BJ (cell line): Measurements from ENCODE around the gene C19orf47. TPM values are rescaled to one million over a fixed set of nuclear protein-coding genes. Genes with fewer than 3 reads are reported as not detected.

ENCODE experiments used
- CTCF ChIA-PET: fragments of 350-600 bp; formaldehyde crosslinking; extraction: SDS; loops from one replicate; lab custom pipeline; 2021; ENCODE audit warnings: antibody characterized with exemption, inconsistent platforms; lab: Yijun Ruan, JAX
- POLR2A ChIA-PET: fragments of 300-600 bp; sonication (Branson Sonifier 250); formaldehyde crosslinking; extraction: SDS; loops from one replicate; lab custom pipeline; 2021; ENCODE audit warnings: antibody characterized with exemption; lab: Charles Lee
- DNase-seq: peaks from one replicate; pipeline ENCODE4 v3.0.0-alpha.2; 2011; ENCODE audit warnings: low read depth
- H3K27me3 ChIP-seq: 2 replicates; pipeline ENCODE4 v1.6.0; 2011; ENCODE audit warnings: low read length; ENCODE audit not compliant: control insufficient read depth, insufficient read depth
- H3K36me3 ChIP-seq: 2 replicates; pipeline ENCODE4 v1.5.1; 2011; ENCODE audit warnings: low read length; ENCODE audit not compliant: control insufficient read depth, insufficient read depth
- H3K4me3 ChIP-seq: 2 replicates; pipeline ENCODE4 v1.5.1; 2011; ENCODE audit warnings: low read depth, mild to moderate bottlenecking, control low read depth, low read length
- polyA plus RNA-seq: library from polyadenylated mRNA; depleted of rRNA; stranded (reverse); fragments of >200 nt; gene quantifications from 2 replicates; pipeline ENCODE4 v1.2.3, GENCODE V29; 2011
- TF ChIP-seq, protein P1 (sequence below): IDR thresholded peaks from 2 replicates; pipeline ENCODE4 v1.5.1; 2011; ENCODE audit warnings: low read depth, mild to moderate bottlenecking, control low read depth, inconsistent platforms, low read length, moderate library complexity; ENCODE audit not compliant: insufficient read depth

C19orf47 gene
- polyA plus RNA-seq, 1 experiment, result 25.2 TPM

DNA sequence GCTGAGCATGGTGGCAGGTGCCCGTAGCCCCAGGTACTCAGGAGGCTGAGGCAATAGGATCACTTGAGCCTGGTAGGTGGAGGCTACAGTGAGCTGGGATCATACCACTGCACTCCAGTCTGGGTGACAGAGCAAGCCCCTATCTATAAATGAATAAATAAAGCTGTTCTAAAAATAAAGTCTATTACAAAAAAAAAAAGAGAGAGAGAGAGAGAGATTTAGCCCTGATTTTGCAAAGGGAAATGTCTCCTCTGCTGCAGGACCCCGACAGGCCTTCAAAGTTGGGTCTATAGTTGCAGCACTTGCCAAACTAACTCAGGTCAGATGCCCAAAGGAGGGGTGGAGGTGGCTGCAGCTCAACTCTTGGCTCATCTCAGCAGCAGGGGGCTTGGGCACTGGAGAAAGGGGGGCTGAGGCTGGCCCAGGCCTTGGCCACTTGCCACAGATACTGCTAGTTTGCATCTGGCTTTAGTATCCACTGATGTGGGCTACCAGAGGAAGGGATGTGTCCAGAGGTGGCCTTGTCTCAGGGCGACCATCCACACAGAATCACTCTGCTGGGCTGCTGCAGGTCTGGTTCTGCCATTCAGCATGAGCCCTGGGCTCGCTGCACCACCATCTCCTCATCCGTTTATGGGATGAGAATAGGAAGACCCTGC, 32.3 kb downstream of the C19orf47 start:
- ChIA-PET POLR2A (interaction anchor here (0.6 kb wide), 1 partner anchor 127 kb away, joined by 3 read pairs; no protein-coding TSS in a partner anchor), CTCF (interaction anchor here (0.7 to 2.2 kb wide), 2 partner anchors 10 to 318 kb away, joined by 3 to 11 read pairs; no protein-coding TSS in a partner anchor)
- TF ChIP-seq, protein P1, sequence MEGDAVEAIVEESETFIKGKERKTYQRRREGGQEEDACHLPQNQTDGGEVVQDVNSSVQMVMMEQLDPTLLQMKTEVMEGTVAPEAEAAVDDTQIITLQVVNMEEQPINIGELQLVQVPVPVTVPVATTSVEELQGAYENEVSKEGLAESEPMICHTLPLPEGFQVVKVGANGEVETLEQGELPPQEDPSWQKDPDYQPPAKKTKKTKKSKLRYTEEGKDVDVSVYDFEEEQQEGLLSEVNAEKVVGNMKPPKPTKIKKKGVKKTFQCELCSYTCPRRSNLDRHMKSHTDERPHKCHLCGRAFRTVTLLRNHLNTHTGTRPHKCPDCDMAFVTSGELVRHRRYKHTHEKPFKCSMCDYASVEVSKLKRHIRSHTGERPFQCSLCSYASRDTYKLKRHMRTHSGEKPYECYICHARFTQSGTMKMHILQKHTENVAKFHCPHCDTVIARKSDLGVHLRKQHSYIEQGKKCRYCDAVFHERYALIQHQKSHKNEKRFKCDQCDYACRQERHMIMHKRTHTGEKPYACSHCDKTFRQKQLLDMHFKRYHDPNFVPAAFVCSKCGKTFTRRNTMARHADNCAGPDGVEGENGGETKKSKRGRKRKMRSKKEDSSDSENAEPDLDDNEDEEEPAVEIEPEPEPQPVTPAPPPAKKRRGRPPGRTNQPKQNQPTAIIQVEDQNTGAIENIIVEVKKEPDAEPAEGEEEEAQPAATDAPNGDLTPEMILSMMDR, result no peak
- Histone ChIP-seq H3K27me3 (no peaks in the 10 kb centered on the region), H3K4me3 (no peak overlapping the region), H3K36me3 (peaks cover 6% of the 10 kb centered on the region)
- no peak for DNase-seq

DNA sequence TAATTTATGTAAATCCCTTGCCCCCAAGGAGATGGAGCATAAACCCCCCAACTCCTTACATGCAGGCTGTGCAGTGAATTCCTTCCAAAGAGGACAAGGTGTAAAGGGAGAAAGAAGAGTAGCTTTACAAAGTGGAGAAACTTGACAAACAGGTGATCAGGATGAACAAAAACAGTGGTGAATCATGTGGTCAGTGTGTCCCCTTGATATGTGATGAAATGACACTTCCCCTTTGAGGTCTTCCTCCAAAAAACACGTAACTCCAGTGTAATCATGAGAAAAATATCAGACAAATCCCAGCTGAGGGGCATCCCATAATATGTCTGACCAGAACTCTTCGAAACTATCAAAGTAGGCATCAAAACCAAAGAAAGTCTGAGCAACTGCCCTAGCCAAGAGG, 33.5 kb downstream of the C19orf47 start:
- H3K36me3 ChIP-seq, result peaks cover 3% of the 10 kb centered on the region
- TF ChIP-seq, protein P1, result no peak
- ChIA-PET POLR2A (no interaction called here), CTCF (interaction anchor here (1.4 to 2.2 kb wide), 2 partner anchors 9 to 10 kb away, joined by 6 to 11 read pairs; no protein-coding TSS in a partner anchor)
- no peak for DNase-seq
- H3K27me3 ChIP-seq, result no peaks in the 10 kb centered on the region
- H3K4me3 ChIP-seq, result no peak overlapping the region

DNA sequence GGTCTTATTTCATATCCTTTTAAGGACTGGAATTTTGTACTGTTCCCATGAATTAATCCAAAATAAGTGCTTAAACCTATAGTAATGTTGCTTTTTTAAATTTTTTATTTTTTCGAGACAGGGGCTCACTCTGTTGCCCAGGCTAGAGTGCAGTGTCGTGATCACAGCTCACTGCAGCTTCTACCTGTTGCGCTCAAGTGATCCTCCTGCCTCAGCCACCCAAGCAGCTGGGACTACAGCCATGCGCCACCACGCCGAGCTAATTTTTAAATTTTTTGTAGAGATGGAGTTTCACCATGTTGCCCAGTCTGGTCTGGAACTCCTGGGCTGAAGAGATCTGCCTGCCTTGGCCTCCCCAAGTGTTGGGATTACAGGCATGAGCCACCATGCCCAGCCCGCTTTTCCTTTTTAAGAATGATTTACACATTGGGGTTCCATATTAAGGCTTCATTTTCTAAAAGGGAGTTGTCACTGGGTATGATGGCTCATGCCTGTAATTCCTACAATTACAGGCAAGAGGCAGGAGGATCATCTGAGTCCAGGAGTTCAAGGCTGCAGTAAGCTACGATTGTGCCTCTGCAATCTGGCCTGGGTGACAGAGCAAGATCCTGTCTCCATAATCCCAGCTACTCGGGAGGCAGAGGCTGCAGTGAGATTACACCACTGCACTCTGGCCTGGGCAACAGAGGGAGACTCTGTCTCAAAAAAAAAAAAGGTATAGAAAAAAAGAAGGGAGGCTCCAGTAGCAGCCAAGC, 34.8 kb downstream of the C19orf47 start:
- H3K27me3 ChIP-seq, result no peaks in the 10 kb centered on the region
- TF ChIP-seq, protein P1, result no peak
- peaks cover 3% of the 10 kb centered on the region for H3K36me3 ChIP-seq
- no peak overlapping the region for H3K4me3 ChIP-seq
- ChIA-PET CTCF (interaction anchor here (0.6 to 0.9 kb wide), 2 partner anchors 9 to 150 kb away, joined by 3 to 4 read pairs; no protein-coding TSS in a partner anchor), POLR2A (no interaction called here)
- no peak for DNase-seq

DNA sequence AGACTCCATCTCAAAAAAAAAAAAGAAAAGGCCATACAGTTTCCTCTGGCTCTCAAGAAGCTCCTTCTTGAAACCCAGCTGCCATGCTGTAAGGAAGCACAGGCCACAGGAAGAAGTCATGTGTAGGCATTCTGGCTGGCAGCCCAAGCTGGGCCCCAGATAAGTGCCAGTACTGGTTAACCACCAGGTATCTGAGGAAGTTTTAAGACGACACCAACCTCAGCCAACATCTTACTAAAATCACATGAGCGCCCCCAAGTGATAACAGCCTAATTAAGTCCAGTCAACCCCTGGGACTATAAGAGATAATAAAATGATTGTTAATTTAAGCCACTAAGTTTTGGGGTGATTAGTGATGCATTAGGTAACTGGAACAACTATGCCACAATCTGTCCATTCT, 35.7 kb downstream of the C19orf47 start:
- Histone ChIP-seq H3K27me3 (no peaks in the 10 kb centered on the region), H3K4me3 (no peak overlapping the region), H3K36me3 (peaks cover 3% of the 10 kb centered on the region)
- DNase-seq, result no peak
- ChIA-PET CTCF (interaction anchor here (0.9 kb wide), 1 partner anchor 8 kb away, joined by 4 read pairs; no protein-coding TSS in a partner anchor), POLR2A (no interaction called here)
- TF ChIP-seq, protein P1, result no peak

DNA sequence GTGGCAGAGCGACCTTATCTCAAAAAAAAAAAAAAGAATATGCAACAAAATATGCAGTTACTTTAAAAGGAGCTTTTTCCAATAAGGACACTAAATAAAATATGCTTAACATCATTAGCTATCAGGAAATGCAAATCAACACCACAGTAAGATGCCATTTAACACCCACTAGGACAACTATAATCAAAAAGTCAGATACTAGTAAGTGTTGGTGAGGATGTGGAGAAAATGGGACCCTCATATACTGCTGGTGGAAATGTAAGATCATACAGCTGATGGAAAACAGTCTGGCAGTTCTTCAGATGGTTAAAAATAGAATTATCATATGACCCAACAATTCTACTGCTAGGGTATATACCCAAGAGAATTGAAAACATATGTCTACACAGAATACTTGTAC, 38.5 kb downstream of the C19orf47 start:
- ChIA-PET POLR2A (no interaction called here), CTCF (interaction anchor here (1.0 to 1.1 kb wide), 2 partner anchors 212 to 325 kb away, joined by 3 to 4 read pairs; no protein-coding TSS in a partner anchor)
- DNase-seq, result no peak
- H3K36me3 ChIP-seq, result no peaks in the 10 kb centered on the region
- H3K27me3 ChIP-seq, result no peaks in the 10 kb centered on the region
- TF ChIP-seq, protein P1, result no peak
- H3K4me3 ChIP-seq, result no peak overlapping the region
